HG03575 (cell line): ENCODE results near the gene CTIF.

ENCODE experiments used
- ATAC-seq: cut with Tn5 transposase; IDR thresholded peaks from one replicate; pipeline ENCODE4 v1.9.1; 2021; ENCODE audit not compliant: unreplicated experiment, insufficient number of reproducible peaks, low FRiP score; ENCODE audit errors: extremely low read depth

CTIF gene

GRCh38 chr18:48835119-48835518 lies 296.3 kb downstream of the CTIF start:
- no peak for ATAC-seq

- ATAC-seq, result no peak
These were observed 296.9 kb downstream of the CTIF start for GRCh38 chr18:48835745-48836170.

GRCh38 chr18:48836231-48836805 lies 297.5 kb downstream of the CTIF start:
- ATAC-seq, result no peak

GRCh38 chr18:48836806-48837615 lies 298.2 kb downstream of the CTIF start:
- no peak for ATAC-seq

GRCh38 chr18:48837676-48838075 lies 298.8 kb downstream of the CTIF start:
- ATAC-seq, result no peak

GRCh38 chr18:48838166-48838775 lies 299.4 kb downstream of the CTIF start:
- no peak for ATAC-seq

GRCh38 chr18:48838921-48839818 lies 300.3 kb downstream of the CTIF start:
- no peak for ATAC-seq

GRCh38 chr18:48839819-48840490 lies 301.1 kb downstream of the CTIF start:
- no peak for ATAC-seq

GRCh38 chr18:48840491-48840877 lies 301.7 kb downstream of the CTIF start:
- ATAC-seq, result no peak

GRCh38 chr18:48841381-48842258 lies 302.8 kb downstream of the CTIF start:
- ATAC-seq, result no peak

- ATAC-seq, result no peak
These were observed 303.6 kb downstream of the CTIF start for GRCh38 chr18:48842259-48843061.

- ATAC-seq, result no peak
These were observed 304.3 kb downstream of the CTIF start for GRCh38 chr18:48843162-48843561.

GRCh38 chr18:48843596-48843995 lies 304.8 kb downstream of the CTIF start:
- no peak for ATAC-seq

GRCh38 chr18:48844271-48844670 lies 305.4 kb downstream of the CTIF start:
- ATAC-seq, result no peak

- ATAC-seq, result no peak
These were observed 306.3 kb downstream of the CTIF start for GRCh38 chr18:48845174-48845573.

GRCh38 chr18:48846423-48846932 lies 307.6 kb downstream of the CTIF start:
- no peak for ATAC-seq
